Keratinocyte (primary cell): Measurements from ENCODE around the gene TRIP4. TPM values are rescaled to one million over a fixed set of nuclear protein-coding genes. Genes with fewer than 3 reads are reported as not detected.

ENCODE experiments used
- DNase-seq: peaks from one replicate; pipeline ENCODE4 v3.0.0-alpha.2; 2011; ENCODE audit warnings: low read depth, missing footprints, low spot score
- FAIRE-seq: peaks from 2 replicates; lab custom pipeline; 2011; peaks lifted over from hg19 to GRCh38; lab: Jason Lieb, UNC
- H2AFZ ChIP-seq: 2 replicates; pipeline ENCODE4 v1.6.0; 2012; ENCODE audit warnings: low read length, control low read depth, inconsistent platforms; ENCODE audit not compliant: control insufficient read depth
- H3K27ac ChIP-seq: 2 replicates; pipeline ENCODE4 v1.5.1; 2011; ENCODE audit warnings: low read length; ENCODE audit not compliant: control insufficient read depth, insufficient read depth
- H3K27me3 ChIP-seq: 3 replicates; pipeline ENCODE4 v1.6.0; 2011; ENCODE audit warnings: low read length; ENCODE audit not compliant: control insufficient read depth, insufficient read depth; ENCODE audit errors: extremely low read depth
- H3K36me3 ChIP-seq, 2 experiments: 2 replicates in 1 of 2; 3 replicates in 1 of 2; pipeline ENCODE4 v1.5.1; 2011; ENCODE audit warnings: low read length in 2 of 2, mild to moderate bottlenecking in 1 of 2; ENCODE audit not compliant: control insufficient read depth in 2 of 2, insufficient read depth in 2 of 2; ENCODE audit errors: extremely low read depth in 1 of 2
- H3K4me1 ChIP-seq: 3 replicates; pipeline ENCODE4 v1.5.1; 2011; ENCODE audit warnings: low read length; ENCODE audit not compliant: control insufficient read depth, insufficient read depth; ENCODE audit errors: extremely low read depth
- H3K4me2 ChIP-seq: 3 replicates; pipeline ENCODE4 v1.6.0; 2011; ENCODE audit warnings: low read depth, low read length; ENCODE audit not compliant: control insufficient read depth, insufficient read depth; ENCODE audit errors: extremely low read depth
- H3K4me3 ChIP-seq, 3 experiments: fragments of 200-600 bp in 1 of 3; sonication (generic) in 1 of 3; 2 replicates in 2 of 3; 3 replicates in 1 of 3; pipeline ENCODE4 v1.5.1; 2011 to 2016; ENCODE audit warnings: low read length in 3 of 3, mild to moderate bottlenecking in 3 of 3, control low read depth in 2 of 3, inconsistent platforms in 1 of 3, low read depth in 1 of 3, mixed read lengths in 1 of 3, mixed run types in 1 of 3, moderate library complexity in 1 of 3; ENCODE audit not compliant: control insufficient read depth in 2 of 3, insufficient read depth in 2 of 3; ENCODE audit errors: extremely low read depth in 1 of 3
- H3K79me2 ChIP-seq: 2 replicates; pipeline ENCODE4 v1.6.0; 2012; ENCODE audit warnings: low read length; ENCODE audit not compliant: control insufficient read depth, insufficient read depth
- H3K9ac ChIP-seq: 3 replicates; pipeline ENCODE4 v1.6.0; 2011; ENCODE audit warnings: low read length; ENCODE audit not compliant: control insufficient read depth, insufficient read depth; ENCODE audit errors: extremely low read depth
- H3K9me1 ChIP-seq: 3 replicates; pipeline ENCODE4 v1.6.0; 2011; ENCODE audit warnings: low read length; ENCODE audit not compliant: control insufficient read depth, insufficient read depth; ENCODE audit errors: extremely low read depth
- H3K9me3 ChIP-seq: 2 replicates; pipeline ENCODE4 v1.5.1; 2012; ENCODE audit warnings: low read depth, low read length; ENCODE audit not compliant: control insufficient read depth
- H4K20me1 ChIP-seq: 3 replicates; pipeline ENCODE4 v1.6.0; 2011; ENCODE audit warnings: low read length; ENCODE audit not compliant: control insufficient read depth, insufficient read depth; ENCODE audit errors: extremely low read depth
- CTCF ChIP-seq, 3 experiments: IDR thresholded peaks in 1 of 3; conservative IDR thresholded peaks in 1 of 3; optimal IDR thresholded peaks in 1 of 3; 2 replicates in 2 of 3; 3 replicates in 1 of 3; pipeline versions ENCODE3 to v1.5.1; 2011; ENCODE audit warnings: low read length in 3 of 3, mild to moderate bottlenecking in 3 of 3, moderate library complexity in 2 of 3, control low read depth in 1 of 3, inconsistent platforms in 1 of 3; ENCODE audit not compliant: insufficient read depth in 2 of 3; ENCODE audit errors: extremely low read depth in 1 of 3
- EZH2 ChIP-seq: IDR thresholded peaks from one replicate; pipeline ENCODE4 v1.6.1; 2012; ENCODE audit warnings: inconsistent platforms, mild to moderate bottlenecking, low read length, moderate library complexity
- dilution Hi-C: fragments of 300-500 bp; cut with MboI; formaldehyde crosslinking; loops from one replicate; pipeline ENCODE4 v1.7.0; 2020; ENCODE audit warnings: low sequenced_read_pairs; ENCODE audit not compliant: extremely low pct_ligation_motif_present
- polyA plus RNA-seq, 5 experiments: library from polyadenylated mRNA; depleted of rRNA in 3 of 5; stranded (reverse) in 3 of 5; stranded (forward) in 1 of 5; unstranded in 1 of 5; fragments of >200 nt; gene quantifications; 1 replicate in 1 of 5; 2 replicates in 3 of 5; 3 replicates in 1 of 5; pipeline versions ENCODE4 v1.2.1 to v1.2.3, GENCODE V29; 2011 to 2012; ENCODE audit warnings: missing spikeins in 2 of 5, low read depth in 1 of 5, low replicate concordance in 1 of 5

Gene TRIP4
- polyA plus RNA-seq, 1 donor (not counting 4 experiments of a cell fraction or from before 2014, with no cell fraction given): 31.5 TPM

GRCh38 chr15:64474846-64475245 lies 87.2 kb downstream of the TRIP4 start:
- dilution Hi-C loops: no loop called here
- no peak for DNase-seq

GRCh38 chr15:64476550-64476949 lies 88.9 kb downstream of the TRIP4 start:
- TF ChIP-seq CTCF (optimal IDR thresholded peaks at IDR 0.05 in 1 of 3, IDR thresholded peaks at IDR 0.05 in 1 of 3, conservative IDR thresholded peaks at IDR 0.05 in 1 of 3; ENCODE audit: extremely low read depth in 1 of 3, insufficient read depth in 2 of 3, low read length in 3 of 3) (no peak), EZH2 (no peak)
- no peak overlapping the region for H3K27ac ChIP-seq
- no peaks in the 10 kb centered on the region for H4K20me1 ChIP-seq
- H3K79me2 ChIP-seq: peaks cover 48% of the 10 kb centered on the region
- no peak overlapping the region for H3K9ac ChIP-seq
- no peak for FAIRE-seq
- H3K27me3 ChIP-seq: no peaks in the 10 kb centered on the region
- no peak overlapping the region for H3K4me3 ChIP-seq
- dilution Hi-C loops: no loop called here
- no peak overlapping the region for H2AFZ ChIP-seq
- H3K9me3 ChIP-seq: no peaks in the 10 kb centered on the region
- no peaks in the 10 kb centered on the region for H3K9me1 ChIP-seq
- DNase-seq: no peak
- peaks cover 0 to 3% of the 10 kb centered on the region in 2 experiments for H3K36me3 ChIP-seq
- H3K4me2 ChIP-seq: no peak overlapping the region
- H3K4me1 ChIP-seq: no peaks in the 10 kb centered on the region

More at GRCh38 chr15:64474846-64475245, 87.2 kb downstream of the TRIP4 start:
- TF ChIP-seq CTCF (optimal IDR thresholded peaks at IDR 0.05 in 1 of 3, IDR thresholded peaks at IDR 0.05 in 1 of 3, conservative IDR thresholded peaks at IDR 0.05 in 1 of 3; ENCODE audit: extremely low read depth in 1 of 3, insufficient read depth in 2 of 3, low read length in 3 of 3): no peak
- no peak for TF ChIP-seq EZH2
- peaks cover 0 to 8% of the 10 kb centered on the region in 2 experiments for H3K36me3 ChIP-seq
- no peaks in the 10 kb centered on the region for H3K9me1 ChIP-seq
- H3K27me3 ChIP-seq: no peaks in the 10 kb centered on the region
- no peaks in the 10 kb centered on the region for H4K20me1 ChIP-seq
- H2AFZ ChIP-seq: no peak overlapping the region
- H3K79me2 ChIP-seq: peaks cover 52% of the 10 kb centered on the region
- H3K27ac ChIP-seq: no peak overlapping the region
- H3K9me3 ChIP-seq: no peaks in the 10 kb centered on the region
- no peak for FAIRE-seq
- no peak overlapping the region for H3K4me2 ChIP-seq
- H3K4me3 ChIP-seq: no peak overlapping the region
- no peaks in the 10 kb centered on the region for H3K4me1 ChIP-seq
- no peak overlapping the region for H3K9ac ChIP-seq
